ENCODE measurements around the gene BANP.
A peak's percentile ranks its signal among the peaks of the same experiment; 100 is the strongest.

The BANP gene

DNA sequence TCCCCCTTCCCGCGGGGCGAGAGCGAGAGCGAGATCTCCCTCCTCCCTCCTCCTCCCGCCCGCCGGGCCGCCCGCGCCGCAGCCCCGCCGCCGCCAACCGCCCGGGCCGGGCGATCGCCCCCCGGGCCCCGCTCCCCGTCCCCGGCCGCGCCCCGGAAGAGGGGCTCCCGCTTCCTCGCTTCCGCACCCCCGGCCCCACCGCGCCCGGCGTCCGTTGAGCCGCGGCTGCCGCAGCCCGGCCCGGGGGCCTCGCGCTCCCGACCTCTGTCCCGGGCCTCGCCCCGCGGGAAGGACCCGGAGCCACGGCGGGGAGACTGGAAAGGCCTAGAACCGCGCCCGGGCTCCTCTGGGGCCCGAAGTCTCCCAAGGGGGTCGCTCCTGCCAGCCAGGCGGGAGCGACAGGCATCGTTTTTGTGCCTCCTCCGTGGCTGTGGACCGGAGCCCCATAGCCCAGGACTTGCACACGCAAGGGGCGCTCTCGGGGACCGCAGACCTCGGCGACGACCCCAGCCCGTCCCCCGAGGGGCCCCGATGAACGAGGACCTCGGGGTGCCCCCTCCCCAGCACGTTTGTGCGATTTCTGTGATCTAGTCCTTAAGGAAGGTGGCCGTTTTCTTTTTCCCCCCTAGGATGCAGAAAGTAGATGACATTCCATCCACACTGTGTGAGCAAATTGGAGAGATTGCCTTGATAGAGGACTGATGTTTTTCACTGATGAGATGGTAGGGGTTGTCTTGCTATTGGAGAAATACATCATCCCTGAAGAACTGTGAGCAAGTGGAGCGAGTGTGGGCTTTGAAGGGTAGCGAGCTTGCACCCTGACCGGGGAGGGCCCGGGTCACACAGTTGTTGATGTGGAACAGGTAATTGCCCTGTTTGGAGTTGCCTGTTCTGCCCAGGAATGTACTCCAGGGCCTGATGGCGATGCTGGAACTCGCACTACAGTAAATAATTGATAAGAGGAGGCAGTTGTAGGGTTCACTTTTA is 611 bp downstream of the BANP start:
- DNase-seq, result no peak
- H3K4me1 ChIP-seq (ENCODE audit: control insufficient read depth, insufficient read depth, low read length, poor library complexity, severe bottlenecking), result peaks cover 36% of the 10 kb centered on the region

DNA sequence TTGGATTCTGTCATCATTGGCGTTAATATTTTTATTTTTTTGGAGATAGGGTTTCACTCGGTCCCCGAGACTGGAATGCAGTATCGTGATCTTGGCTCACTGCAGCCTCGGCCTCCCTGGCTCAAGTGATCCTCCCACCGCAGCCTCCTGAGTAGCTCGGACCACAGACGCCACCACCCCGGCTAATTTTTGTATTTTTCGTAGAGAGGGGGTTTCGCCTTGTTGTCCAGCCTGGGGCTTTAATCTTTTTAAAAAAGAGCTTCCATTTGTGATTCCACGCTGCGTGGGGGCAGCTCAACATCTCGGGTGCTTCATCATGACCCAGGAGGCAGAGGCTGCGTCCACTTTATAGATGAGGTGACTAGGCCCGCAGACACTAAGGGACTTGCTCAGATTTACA is 1.5 kb downstream of the BANP start:
- Histone ChIP-seq H3K9me3 (ENCODE audit: control insufficient read depth, low read length) (no peaks in the 10 kb centered on the region), H3K27ac (ENCODE audit: insufficient read depth, low read length, poor library complexity, severe bottlenecking) (peak overlapping the region; percentile 92), H3K4me3 (ENCODE audit: insufficient read depth, low read depth, low read length, poor library complexity, severe bottlenecking) (no peak overlapping the region), H3K27me3 (replicated peaks; ENCODE audit: control insufficient read depth, insufficient read depth, low read length, poor library complexity, severe bottlenecking) (no peaks in the 10 kb centered on the region), H3K36me3 (ENCODE audit: control insufficient read depth, insufficient read depth, low read length) (no peaks in the 10 kb centered on the region), H3K4me1 (ENCODE audit: control insufficient read depth, insufficient read depth, low read length, poor library complexity, severe bottlenecking) (peaks cover 43% of the 10 kb centered on the region)
- no peak for DNase-seq

More for the DNA sequence above, 611 bp downstream of the BANP start:
- Histone ChIP-seq H3K4me3 (ENCODE audit: insufficient read depth, low read depth, low read length, poor library complexity, severe bottlenecking) (peak overlapping the region; percentile 67), H3K27me3 (replicated peaks; ENCODE audit: control insufficient read depth, insufficient read depth, low read length, poor library complexity, severe bottlenecking) (no peaks in the 10 kb centered on the region), H3K27ac (ENCODE audit: insufficient read depth, low read length, poor library complexity, severe bottlenecking) (peak overlapping the region; percentile 92), H3K36me3 (ENCODE audit: control insufficient read depth, insufficient read depth, low read length) (no peaks in the 10 kb centered on the region), H3K9me3 (ENCODE audit: control insufficient read depth, low read length) (no peaks in the 10 kb centered on the region)

DNA sequence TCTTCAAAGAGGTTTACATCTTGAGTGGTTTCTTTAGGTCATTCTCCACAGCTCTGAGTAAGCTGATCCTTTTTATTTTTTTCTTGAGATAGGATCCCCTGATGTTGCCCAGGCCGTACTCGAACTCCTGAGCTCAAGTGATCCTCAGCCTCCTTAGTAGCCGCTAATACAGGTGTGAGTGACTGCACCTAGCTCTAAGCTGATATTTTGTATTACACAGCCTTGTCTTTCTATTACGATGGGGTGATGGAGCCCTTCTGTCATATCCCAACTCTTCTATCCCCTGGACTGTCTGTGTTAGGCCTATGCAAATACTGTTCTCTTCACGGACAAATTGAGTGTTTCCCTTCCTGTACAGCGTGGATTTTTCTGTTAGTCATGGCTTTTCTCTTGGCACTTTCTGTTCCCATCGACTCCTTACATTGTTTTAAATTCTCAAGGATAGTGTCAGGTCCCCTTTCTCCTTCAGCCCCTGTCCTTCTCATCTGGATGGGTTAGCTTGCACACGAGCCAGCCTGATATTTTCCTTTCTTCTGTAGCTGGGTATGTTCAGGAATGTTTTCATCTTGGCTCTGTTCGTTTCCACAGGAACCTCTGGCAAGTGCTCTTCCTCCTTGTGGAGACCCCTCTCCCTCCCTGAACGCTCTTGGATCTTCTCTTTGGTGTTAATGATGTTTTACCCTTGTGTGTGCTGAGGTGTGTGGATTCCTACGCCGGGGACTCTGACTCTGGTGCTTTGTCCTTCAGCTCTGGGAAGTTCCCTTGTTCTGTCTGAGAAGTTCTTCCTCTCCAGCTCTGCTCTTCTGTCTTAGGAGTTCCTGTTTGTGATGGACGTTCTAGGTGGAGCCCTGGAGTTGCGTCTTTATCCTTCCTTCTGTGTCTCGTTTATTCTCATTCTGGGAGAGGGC is 2.3 kb downstream of the BANP start:
- Histone ChIP-seq H3K36me3 (ENCODE audit: control insufficient read depth, insufficient read depth, low read length) (no peaks in the 10 kb centered on the region), H3K27me3 (replicated peaks; ENCODE audit: control insufficient read depth, insufficient read depth, low read length, poor library complexity, severe bottlenecking) (no peaks in the 10 kb centered on the region), H3K9me3 (ENCODE audit: control insufficient read depth, low read length) (no peaks in the 10 kb centered on the region), H3K4me1 (ENCODE audit: control insufficient read depth, insufficient read depth, low read length, poor library complexity, severe bottlenecking) (peaks cover 43% of the 10 kb centered on the region), H3K27ac (ENCODE audit: insufficient read depth, low read length, poor library complexity, severe bottlenecking) (peak overlapping the region; percentile 5), H3K4me3 (ENCODE audit: insufficient read depth, low read depth, low read length, poor library complexity, severe bottlenecking) (no peak overlapping the region)
- DNase-seq, result no peak

DNA sequence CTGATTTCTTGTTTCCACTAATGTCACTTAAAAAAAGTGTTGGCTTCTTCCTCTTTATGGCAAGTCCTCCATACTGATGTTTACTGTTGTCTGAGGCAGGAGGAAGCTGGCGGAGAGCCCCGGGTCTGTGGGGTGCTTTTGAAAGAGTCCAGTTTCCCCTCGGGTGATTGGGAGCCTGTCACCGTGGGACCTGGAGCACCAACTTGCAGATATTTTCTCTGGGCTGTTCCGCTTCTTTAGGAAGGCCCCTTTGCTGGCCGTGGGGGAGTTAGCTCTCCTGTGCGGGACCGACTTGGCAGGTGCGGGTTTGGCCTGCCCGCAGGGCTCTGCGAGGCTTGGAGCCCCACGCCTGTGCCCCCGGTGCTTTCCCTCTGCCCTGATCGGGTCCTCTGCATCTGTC is 3.1 kb downstream of the BANP start:
- Histone ChIP-seq H3K27me3 (replicated peaks; ENCODE audit: control insufficient read depth, insufficient read depth, low read length, poor library complexity, severe bottlenecking) (no peaks in the 10 kb centered on the region), H3K4me3 (ENCODE audit: insufficient read depth, low read depth, low read length, poor library complexity, severe bottlenecking) (no peak overlapping the region), H3K27ac (ENCODE audit: insufficient read depth, low read length, poor library complexity, severe bottlenecking) (peak overlapping the region; percentile 69), H3K4me1 (ENCODE audit: control insufficient read depth, insufficient read depth, low read length, poor library complexity, severe bottlenecking) (peaks cover 43% of the 10 kb centered on the region), H3K9me3 (ENCODE audit: control insufficient read depth, low read length) (no peaks in the 10 kb centered on the region), H3K36me3 (ENCODE audit: control insufficient read depth, insufficient read depth, low read length) (no peaks in the 10 kb centered on the region)
- no peak for DNase-seq

DNA sequence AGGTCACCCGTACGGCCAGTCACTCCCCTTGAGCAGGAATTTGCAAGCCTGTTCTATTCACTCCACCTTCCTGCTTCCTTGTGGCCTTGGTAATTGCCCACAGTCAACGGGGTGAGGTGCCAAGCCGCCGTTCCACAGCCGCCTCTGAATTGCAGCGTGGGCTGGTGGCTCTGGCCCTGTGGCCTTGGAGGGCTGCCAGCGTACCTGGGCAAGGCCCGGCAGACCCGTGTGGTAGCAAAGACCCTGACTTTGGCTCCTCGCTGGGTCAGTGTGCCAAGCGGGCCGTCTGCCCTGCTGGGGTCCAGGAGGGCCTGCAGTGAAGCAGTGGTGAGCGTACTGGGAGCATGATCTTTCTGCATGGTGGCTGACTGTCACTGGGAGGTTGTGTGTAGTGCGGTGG is 3.6 kb downstream of the BANP start:
- H3K27me3 ChIP-seq (replicated peaks; ENCODE audit: control insufficient read depth, insufficient read depth, low read length, poor library complexity, severe bottlenecking), result no peaks in the 10 kb centered on the region
- no peak for DNase-seq
- H3K4me3 ChIP-seq (ENCODE audit: insufficient read depth, low read depth, low read length, poor library complexity, severe bottlenecking), result no peak overlapping the region
- peak overlapping the region; percentile 69 for H3K27ac ChIP-seq (ENCODE audit: insufficient read depth, low read length, poor library complexity, severe bottlenecking)
- peaks cover 43% of the 10 kb centered on the region for H3K4me1 ChIP-seq (ENCODE audit: control insufficient read depth, insufficient read depth, low read length, poor library complexity, severe bottlenecking)
- H3K36me3 ChIP-seq (ENCODE audit: control insufficient read depth, insufficient read depth, low read length), result no peaks in the 10 kb centered on the region
- H3K9me3 ChIP-seq (ENCODE audit: control insufficient read depth, low read length), result no peaks in the 10 kb centered on the region

DNA sequence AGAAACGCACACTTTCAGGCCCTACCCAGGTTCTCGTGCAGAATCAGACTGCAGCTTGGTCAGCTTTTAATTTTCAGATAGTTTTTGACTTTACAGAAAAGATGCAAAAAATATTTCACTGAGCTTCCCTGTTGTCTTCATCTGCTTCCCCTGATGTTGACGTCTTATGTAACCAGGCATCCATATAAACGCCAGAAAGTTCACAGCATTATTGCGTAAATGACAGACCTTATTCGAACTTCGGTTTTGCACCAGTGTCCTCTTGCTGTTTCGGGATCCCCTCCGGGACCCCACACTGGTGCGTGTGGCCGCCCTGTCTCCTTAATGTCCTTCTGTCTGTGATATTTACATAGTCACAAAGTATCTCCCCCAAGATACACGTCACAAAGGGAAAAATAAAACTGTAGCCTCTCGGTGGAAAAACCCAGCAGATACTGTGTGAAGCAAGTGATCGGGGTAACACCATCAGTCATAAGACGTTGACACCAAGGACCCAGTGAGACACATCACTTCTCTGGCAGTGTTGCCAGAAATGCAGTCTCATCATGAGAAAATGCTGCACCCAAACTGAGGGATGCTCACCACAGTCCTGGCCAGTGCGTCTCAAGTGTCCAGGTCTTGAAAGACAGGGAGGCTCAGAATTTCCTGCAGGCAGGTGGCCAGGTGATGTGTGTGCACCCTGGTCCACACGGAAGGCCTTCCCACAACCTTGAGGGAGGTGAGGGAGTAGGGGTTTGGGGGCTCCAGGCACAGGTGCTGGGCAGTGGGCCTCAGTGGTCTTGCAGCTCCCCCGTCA is 4.3 kb downstream of the BANP start:
- Histone ChIP-seq H3K36me3 (ENCODE audit: control insufficient read depth, insufficient read depth, low read length) (no peaks in the 10 kb centered on the region), H3K4me1 (ENCODE audit: control insufficient read depth, insufficient read depth, low read length, poor library complexity, severe bottlenecking) (peaks cover 43% of the 10 kb centered on the region), H3K27ac (ENCODE audit: insufficient read depth, low read length, poor library complexity, severe bottlenecking) (peak overlapping the region; percentile 69), H3K9me3 (ENCODE audit: control insufficient read depth, low read length) (no peaks in the 10 kb centered on the region), H3K4me3 (ENCODE audit: insufficient read depth, low read depth, low read length, poor library complexity, severe bottlenecking) (no peak overlapping the region), H3K27me3 (replicated peaks; ENCODE audit: control insufficient read depth, insufficient read depth, low read length, poor library complexity, severe bottlenecking) (no peaks in the 10 kb centered on the region)
- DNase-seq, result no peak

DNA sequence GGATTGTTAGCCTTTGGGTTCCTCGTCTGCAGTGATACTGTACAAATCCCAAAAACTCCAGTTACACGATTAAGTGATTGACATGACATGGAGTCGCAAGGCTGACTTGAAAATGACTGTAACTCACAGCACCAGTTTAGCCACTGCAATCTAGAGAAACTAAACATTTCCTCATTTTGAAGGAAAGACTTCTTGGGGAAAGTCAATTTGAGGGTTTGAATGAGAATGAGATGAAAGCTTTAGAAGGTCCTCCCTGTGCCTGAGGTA is 4.8 kb downstream of the BANP start:
- DNase-seq, result no peak
- peaks cover 43% of the 10 kb centered on the region for H3K4me1 ChIP-seq (ENCODE audit: control insufficient read depth, insufficient read depth, low read length, poor library complexity, severe bottlenecking)
- H3K27ac ChIP-seq (ENCODE audit: insufficient read depth, low read length, poor library complexity, severe bottlenecking), result peak overlapping the region; percentile 69

DNA sequence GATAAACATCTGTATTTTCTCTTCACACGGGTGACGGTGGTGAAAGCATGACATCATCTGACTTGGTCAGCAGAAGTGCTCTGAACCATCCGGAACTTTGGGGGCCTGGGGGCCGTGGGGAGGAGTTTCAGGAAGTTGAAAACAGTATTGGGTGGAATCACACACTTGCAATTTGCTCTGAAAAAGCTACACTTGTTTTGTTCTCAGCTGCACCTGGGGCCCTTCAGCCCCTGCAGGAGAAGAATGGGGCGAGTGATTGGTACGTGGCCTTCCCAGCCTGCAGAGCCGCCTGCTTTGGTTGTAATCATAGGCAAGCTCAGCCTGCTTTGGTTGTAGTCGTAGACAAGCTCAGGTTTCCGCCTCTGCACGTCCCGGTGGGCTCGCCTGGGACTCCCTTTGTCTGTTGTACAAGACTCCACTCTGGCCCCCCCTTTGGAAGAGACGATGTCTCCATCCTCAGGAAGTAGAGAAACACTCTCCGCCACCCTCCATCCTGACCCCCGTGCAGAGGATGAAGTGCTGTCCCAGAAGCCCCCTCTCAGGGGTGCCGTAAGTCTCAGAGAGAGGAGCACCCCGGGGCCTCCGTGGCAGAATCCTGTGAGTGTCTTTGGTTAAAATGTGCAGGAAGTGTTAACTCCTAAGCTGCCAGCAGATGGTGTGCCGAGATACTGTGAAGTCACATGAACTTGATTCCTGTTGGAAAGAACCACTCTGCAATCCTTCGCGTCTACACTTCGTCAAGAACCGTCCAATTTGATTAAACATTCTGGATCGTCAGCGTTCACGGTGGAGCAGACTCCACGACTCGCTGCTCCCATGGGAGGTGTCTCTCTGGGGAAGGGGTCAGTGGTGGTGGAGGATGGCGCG is 5.4 kb downstream of the BANP start:
- Histone ChIP-seq H3K9me3 (ENCODE audit: control insufficient read depth, low read length) (no peaks in the 10 kb centered on the region), H3K4me3 (ENCODE audit: insufficient read depth, low read depth, low read length, poor library complexity, severe bottlenecking) (peak overlapping the region; percentile 24), H3K4me1 (ENCODE audit: control insufficient read depth, insufficient read depth, low read length, poor library complexity, severe bottlenecking) (peaks cover 43% of the 10 kb centered on the region), H3K36me3 (ENCODE audit: control insufficient read depth, insufficient read depth, low read length) (no peaks in the 10 kb centered on the region), H3K27ac (ENCODE audit: insufficient read depth, low read length, poor library complexity, severe bottlenecking) (peak overlapping the region; percentile 69), H3K27me3 (replicated peaks; ENCODE audit: control insufficient read depth, insufficient read depth, low read length, poor library complexity, severe bottlenecking) (no peaks in the 10 kb centered on the region)
- peak; percentile 46 to 71 (median 59) for DNase-seq

More for the DNA sequence above, 4.8 kb downstream of the BANP start:
- Histone ChIP-seq H3K4me3 (ENCODE audit: insufficient read depth, low read depth, low read length, poor library complexity, severe bottlenecking) (no peak overlapping the region), H3K9me3 (ENCODE audit: control insufficient read depth, low read length) (no peaks in the 10 kb centered on the region), H3K36me3 (ENCODE audit: control insufficient read depth, insufficient read depth, low read length) (no peaks in the 10 kb centered on the region), H3K27me3 (replicated peaks; ENCODE audit: control insufficient read depth, insufficient read depth, low read length, poor library complexity, severe bottlenecking) (no peaks in the 10 kb centered on the region)

All from effector memory CD4-positive, alpha-beta T cell (primary cell).